ENCODE measurements around the gene BBIP1. TPM values are rescaled to one million over a fixed set of nuclear protein-coding genes. Genes with fewer than 3 reads are reported as not detected.

BBIP1 gene
- total and polyA plus RNA-seq, 10 of the 15 experiments (the other 5 are each of a cell fraction or from before 2014, with no cell fraction given), result 13.8 to 40.8 (median 31.3) TPM

DNA sequence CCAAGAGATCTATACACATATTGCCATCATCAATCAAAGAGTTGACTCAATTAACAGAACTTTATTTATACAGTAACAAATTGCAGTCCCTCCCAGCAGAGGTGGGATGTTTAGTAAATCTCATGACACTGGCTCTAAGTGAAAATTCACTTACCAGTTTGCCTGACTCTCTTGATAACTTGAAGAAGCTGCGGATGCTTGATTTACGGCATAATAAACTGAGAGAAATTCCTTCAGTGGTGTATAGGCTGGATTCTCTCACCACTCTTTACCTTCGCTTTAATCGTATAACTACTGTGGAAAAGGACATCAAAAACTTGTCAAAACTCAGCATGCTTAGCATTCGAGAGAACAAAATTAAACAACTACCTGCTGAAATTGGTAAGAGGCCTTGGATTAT, 45.7 kb upstream of the BBIP1 start (continued):
- TF ChIP-seq, protein P1, sequence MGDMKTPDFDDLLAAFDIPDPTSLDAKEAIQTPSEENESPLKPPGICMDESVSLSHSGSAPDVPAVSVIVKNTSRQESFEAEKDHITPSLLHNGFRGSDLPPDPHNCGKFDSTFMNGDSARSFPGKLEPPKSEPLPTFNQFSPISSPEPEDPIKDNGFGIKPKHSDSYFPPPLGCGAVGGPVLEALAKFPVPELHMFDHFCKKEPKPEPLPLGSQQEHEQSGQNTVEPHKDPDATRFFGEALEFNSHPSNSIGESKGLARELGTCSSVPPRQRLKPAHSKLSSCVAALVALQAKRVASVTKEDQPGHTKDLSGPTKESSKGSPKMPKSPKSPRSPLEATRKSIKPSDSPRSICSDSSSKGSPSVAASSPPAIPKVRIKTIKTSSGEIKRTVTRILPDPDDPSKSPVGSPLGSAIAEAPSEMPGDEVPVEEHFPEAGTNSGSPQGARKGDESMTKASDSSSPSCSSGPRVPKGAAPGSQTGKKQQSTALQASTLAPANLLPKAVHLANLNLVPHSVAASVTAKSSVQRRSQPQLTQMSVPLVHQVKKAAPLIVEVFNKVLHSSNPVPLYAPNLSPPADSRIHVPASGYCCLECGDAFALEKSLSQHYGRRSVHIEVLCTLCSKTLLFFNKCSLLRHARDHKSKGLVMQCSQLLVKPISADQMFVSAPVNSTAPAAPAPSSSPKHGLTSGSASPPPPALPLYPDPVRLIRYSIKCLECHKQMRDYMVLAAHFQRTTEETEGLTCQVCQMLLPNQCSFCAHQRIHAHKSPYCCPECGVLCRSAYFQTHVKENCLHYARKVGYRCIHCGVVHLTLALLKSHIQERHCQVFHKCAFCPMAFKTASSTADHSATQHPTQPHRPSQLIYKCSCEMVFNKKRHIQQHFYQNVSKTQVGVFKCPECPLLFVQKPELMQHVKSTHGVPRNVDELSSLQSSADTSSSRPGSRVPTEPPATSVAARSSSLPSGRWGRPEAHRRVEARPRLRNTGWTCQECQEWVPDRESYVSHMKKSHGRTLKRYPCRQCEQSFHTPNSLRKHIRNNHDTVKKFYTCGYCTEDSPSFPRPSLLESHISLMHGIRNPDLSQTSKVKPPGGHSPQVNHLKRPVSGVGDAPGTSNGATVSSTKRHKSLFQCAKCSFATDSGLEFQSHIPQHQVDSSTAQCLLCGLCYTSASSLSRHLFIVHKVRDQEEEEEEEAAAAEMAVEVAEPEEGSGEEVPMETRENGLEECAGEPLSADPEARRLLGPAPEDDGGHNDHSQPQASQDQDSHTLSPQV (IDR thresholded peaks at IDR 0.05), result no peak

DNA sequence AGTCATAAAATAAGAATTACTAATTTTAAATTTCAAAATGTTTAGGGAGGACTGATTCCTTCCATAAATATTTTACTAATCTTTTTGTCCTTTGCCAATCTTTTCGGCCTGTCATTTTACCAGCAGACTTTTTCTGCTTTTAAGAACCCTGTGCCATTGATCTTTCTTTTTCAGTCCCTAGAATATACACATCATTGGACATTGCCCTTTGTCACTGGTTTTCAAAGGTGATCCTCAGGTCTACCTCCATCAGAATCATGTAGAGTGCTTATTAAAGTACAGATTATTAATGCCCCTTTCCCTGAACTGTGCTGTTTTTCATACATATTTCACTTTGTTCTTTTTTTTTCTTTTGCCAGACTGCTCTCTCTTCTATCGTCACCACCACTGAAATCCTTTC, 44.2 kb upstream of the BBIP1 start:
- CTCF ChIA-PET, result interaction anchor here (2.7 kb wide), 1 partner anchor 14 kb away, joined by 12 read pairs; no protein-coding TSS in a partner anchor
- Histone ChIP-seq H3K27me3 (replicated peaks in 1 of 2; ENCODE audit: control insufficient read depth in 2 of 2, insufficient read depth in 2 of 2, low read length in 1 of 2) (no peaks in the 10 kb centered on the region), H3K4me2 (ENCODE audit: control insufficient read depth, insufficient read depth) (no peak overlapping the region), H2AFZ (ENCODE audit: control insufficient read depth, low read depth, low read length) (no peak overlapping the region), H3K27ac (ENCODE audit: control insufficient read depth, insufficient read depth) (no peak overlapping the region), H3K9ac (ENCODE audit: control insufficient read depth, insufficient read depth, low read length) (no peak overlapping the region), H3K79me2 (ENCODE audit: control insufficient read depth, insufficient read depth, low read length) (peaks cover 92% of the 10 kb centered on the region), H3K4me1 (ENCODE audit: control insufficient read depth, insufficient read depth, low read length) (peaks cover 6% of the 10 kb centered on the region; the same call in 1 of the 2 replicates), H3K9me3 (replicated peaks; ENCODE audit: control insufficient read depth, insufficient read depth, low read length) (no peaks in the 10 kb centered on the region; the same call in none of the 3 replicates), H3K36me3 (ENCODE audit: control insufficient read depth in 2 of 2, insufficient read depth in 2 of 2, low read length in 1 of 2) (peaks cover 0 to 10% of the 10 kb centered on the region in 2 experiments; a peak in 2 of 4 replicates), H3K4me3 (no peak overlapping the region), H4K20me1 (ENCODE audit: control insufficient read depth, insufficient read depth) (no peaks in the 10 kb centered on the region)
- no TSS peak for BruUV-seq (replicated peaks)
- POLR2A ChIA-PET, result interaction anchor here (0.7 to 1.3 kb wide), 2 partner anchors 14 to 43 kb away, joined by 3 read pairs; no protein-coding TSS in a partner anchor
- FAIRE-seq (no peak), DNase-seq (ENCODE audit: low read depth, low spot score) (no peak), ATAC-seq (no peak)
- intact Hi-C loops (cut with micrococcal nuclease; ENCODE audit: unreplicated experiment), result no loop called here
- TF ChIP-seq, protein P2, sequence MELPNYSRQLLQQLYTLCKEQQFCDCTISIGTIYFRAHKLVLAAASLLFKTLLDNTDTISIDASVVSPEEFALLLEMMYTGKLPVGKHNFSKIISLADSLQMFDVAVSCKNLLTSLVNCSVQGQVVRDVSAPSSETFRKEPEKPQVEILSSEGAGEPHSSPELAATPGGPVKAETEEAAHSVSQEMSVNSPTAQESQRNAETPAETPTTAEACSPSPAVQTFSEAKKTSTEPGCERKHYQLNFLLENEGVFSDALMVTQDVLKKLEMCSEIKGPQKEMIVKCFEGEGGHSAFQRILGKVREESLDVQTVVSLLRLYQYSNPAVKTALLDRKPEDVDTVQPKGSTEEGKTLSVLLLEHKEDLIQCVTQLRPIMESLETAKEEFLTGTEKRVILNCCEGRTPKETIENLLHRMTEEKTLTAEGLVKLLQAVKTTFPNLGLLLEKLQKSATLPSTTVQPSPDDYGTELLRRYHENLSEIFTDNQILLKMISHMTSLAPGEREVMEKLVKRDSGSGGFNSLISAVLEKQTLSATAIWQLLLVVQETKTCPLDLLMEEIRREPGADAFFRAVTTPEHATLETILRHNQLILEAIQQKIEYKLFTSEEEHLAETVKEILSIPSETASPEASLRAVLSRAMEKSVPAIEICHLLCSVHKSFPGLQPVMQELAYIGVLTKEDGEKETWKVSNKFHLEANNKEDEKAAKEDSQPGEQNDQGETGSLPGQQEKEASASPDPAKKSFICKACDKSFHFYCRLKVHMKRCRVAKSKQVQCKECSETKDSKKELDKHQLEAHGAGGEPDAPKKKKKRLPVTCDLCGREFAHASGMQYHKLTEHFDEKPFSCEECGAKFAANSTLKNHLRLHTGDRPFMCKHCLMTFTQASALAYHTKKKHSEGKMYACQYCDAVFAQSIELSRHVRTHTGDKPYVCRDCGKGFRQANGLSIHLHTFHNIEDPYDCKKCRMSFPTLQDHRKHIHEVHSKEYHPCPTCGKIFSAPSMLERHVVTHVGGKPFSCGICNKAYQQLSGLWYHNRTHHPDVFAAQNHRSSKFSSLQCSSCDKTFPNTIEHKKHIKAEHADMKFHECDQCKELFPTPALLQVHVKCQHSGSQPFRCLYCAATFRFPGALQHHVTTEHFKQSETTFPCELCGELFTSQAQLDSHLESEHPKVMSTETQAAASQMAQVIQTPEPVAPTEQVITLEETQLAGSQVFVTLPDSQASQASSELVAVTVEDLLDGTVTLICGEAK (IDR thresholded peaks at IDR 0.05; ENCODE audit: borderline replicate concordance), result no peak
- TF ChIP-seq EP300 (IDR thresholded peaks at IDR 0.05; ENCODE audit: borderline replicate concordance in 1 of 2, control insufficient read depth in 1 of 2, low read depth in 2 of 2, low read length in 2 of 2) (no peak), CHD2 (IDR thresholded peaks at IDR 0.05; ENCODE audit: borderline replicate concordance, low read depth, low read length) (no peak), ZNF384 (IDR thresholded peaks at IDR 0.05; ENCODE audit: borderline replicate concordance, low read depth, low read length) (no peak), ZBED1 (IDR thresholded peaks at IDR 0.05; ENCODE audit: borderline replicate concordance) (no peak), NFIC (IDR thresholded peaks at IDR 0.05; ENCODE audit: low read depth, low read length) (no peak), LARP7 (IDR thresholded peaks at IDR 0.05) (no peak), BMI1 (IDR thresholded peaks at IDR 0.05; ENCODE audit: borderline replicate concordance) (no peak)
- RAD21 ChIA-PET (ENCODE audit: unreplicated experiment), result interaction anchor here (1.6 kb wide), 1 partner anchor 35 kb away, joined by 4 read pairs; no protein-coding TSS in a partner anchor
- 96% methylated on average over 2 of the region's 2 CpGs for WGBS (ENCODE audit: insufficient coverage, insufficient replicate concordance, low lambda C conversion rate, missing lambda C conversion rate)
- SMC1A ChIA-PET (ENCODE audit: uncharacterized antibody, unreplicated experiment), result interaction anchor here (1.0 to 6.4 kb wide), 11 partner anchors 13 to 255 kb away, joined by 3 to 31 read pairs (median 5); partner anchors contain the start of genes BBIP1 and SHOC2
- in situ Hi-C loops (cut with MboI), result no loop called here

Measured in GM12878 (cell line).